ENCODE data around the gene OTUD3.
"Not testable (repeated sequence)": the region's sequence is repeated elsewhere in the genome, so short reads cannot be mapped to it uniquely, and the experiment has no call there.

Gene OTUD3

GRCh38 chr1:19858893-19859292 lies 23.3 kb upstream of the OTUD3 start:
- H3K4me1 ChIP-seq (ENCODE audit: control insufficient read depth, insufficient read depth, low read length) = no peaks in the 10 kb centered on the region
- H3K36me3 ChIP-seq (ENCODE audit: control insufficient read depth, insufficient read depth, low read length) = no peaks in the 10 kb centered on the region
- H3K9me3 ChIP-seq (ENCODE audit: control insufficient read depth, low read length) = no peaks in the 10 kb centered on the region
- no peak overlapping the region for H3K9ac ChIP-seq (ENCODE audit: low read length)
- no peaks in the 10 kb centered on the region for H3K27me3 ChIP-seq (ENCODE audit: control insufficient read depth, insufficient read depth, low read length)
- H3K4me3 ChIP-seq (ENCODE audit: low read length) = no peak overlapping the region

GRCh38 chr1:19859876-19860275 lies 22.3 kb upstream of the OTUD3 start:
- Histone ChIP-seq H3K36me3 (ENCODE audit: control insufficient read depth, insufficient read depth, low read length) (no peaks in the 10 kb centered on the region), H3K9ac (ENCODE audit: low read length) (no peak overlapping the region), H3K4me3 (ENCODE audit: low read length) (no peak overlapping the region), H3K9me3 (ENCODE audit: control insufficient read depth, low read length) (no peaks in the 10 kb centered on the region), H3K4me1 (ENCODE audit: control insufficient read depth, insufficient read depth, low read length) (no peaks in the 10 kb centered on the region), H3K27me3 (ENCODE audit: control insufficient read depth, insufficient read depth, low read length) (no peaks in the 10 kb centered on the region)

GRCh38 chr1:19860418-19860817 lies 21.8 kb upstream of the OTUD3 start:
- no peaks in the 10 kb centered on the region for H3K36me3 ChIP-seq (ENCODE audit: control insufficient read depth, insufficient read depth, low read length)
- no peaks in the 10 kb centered on the region for H3K27me3 ChIP-seq (ENCODE audit: control insufficient read depth, insufficient read depth, low read length)
- H3K9ac ChIP-seq (ENCODE audit: low read length) = no peak overlapping the region
- no peaks in the 10 kb centered on the region for H3K9me3 ChIP-seq (ENCODE audit: control insufficient read depth, low read length)
- no peaks in the 10 kb centered on the region for H3K4me1 ChIP-seq (ENCODE audit: control insufficient read depth, insufficient read depth, low read length)
- H3K4me3 ChIP-seq (ENCODE audit: low read length) = no peak overlapping the region

- H3K9me3 ChIP-seq (ENCODE audit: control insufficient read depth, low read length) = no peaks in the 10 kb centered on the region
These were observed 21.2 kb upstream of the OTUD3 start for GRCh38 chr1:19861034-19861433.

GRCh38 chr1:19861842-19862530 lies 20.2 kb upstream of the OTUD3 start:
- H3K4me3 ChIP-seq (ENCODE audit: low read length) = no peak overlapping the region
- H3K4me1 ChIP-seq (ENCODE audit: control insufficient read depth, insufficient read depth, low read length) = no peaks in the 10 kb centered on the region
- H3K27me3 ChIP-seq (ENCODE audit: control insufficient read depth, insufficient read depth, low read length) = no peaks in the 10 kb centered on the region
- H3K9me3 ChIP-seq (ENCODE audit: control insufficient read depth, low read length) = no peaks in the 10 kb centered on the region
- H3K9ac ChIP-seq (ENCODE audit: low read length) = no peak overlapping the region
- no peaks in the 10 kb centered on the region for H3K36me3 ChIP-seq (ENCODE audit: control insufficient read depth, insufficient read depth, low read length)

More at GRCh38 chr1:19861034-19861433, 21.2 kb upstream of the OTUD3 start:
- no peaks in the 10 kb centered on the region for H3K27me3 ChIP-seq (ENCODE audit: control insufficient read depth, insufficient read depth, low read length)
- H3K9ac ChIP-seq (ENCODE audit: low read length) = no peak overlapping the region
- no peaks in the 10 kb centered on the region for H3K36me3 ChIP-seq (ENCODE audit: control insufficient read depth, insufficient read depth, low read length)
- H3K4me3 ChIP-seq (ENCODE audit: low read length) = no peak overlapping the region
- H3K4me1 ChIP-seq (ENCODE audit: control insufficient read depth, insufficient read depth, low read length) = no peaks in the 10 kb centered on the region

GRCh38 chr1:19862944-19863343 lies 19.3 kb upstream of the OTUD3 start:
- Histone ChIP-seq H3K4me1 (ENCODE audit: control insufficient read depth, insufficient read depth, low read length) (no peaks in the 10 kb centered on the region), H3K27me3 (ENCODE audit: control insufficient read depth, insufficient read depth, low read length) (no peaks in the 10 kb centered on the region), H3K9ac (ENCODE audit: low read length) (no peak overlapping the region), H3K4me3 (ENCODE audit: low read length) (no peak overlapping the region), H3K36me3 (ENCODE audit: control insufficient read depth, insufficient read depth, low read length) (no peaks in the 10 kb centered on the region), H3K9me3 (ENCODE audit: control insufficient read depth, low read length) (no peaks in the 10 kb centered on the region)

- Histone ChIP-seq H3K27me3 (ENCODE audit: control insufficient read depth, insufficient read depth, low read length) (no peaks in the 10 kb centered on the region), H3K36me3 (ENCODE audit: control insufficient read depth, insufficient read depth, low read length) (no peaks in the 10 kb centered on the region), H3K4me3 (ENCODE audit: low read length) (no peak overlapping the region), H3K9ac (ENCODE audit: low read length) (no peak overlapping the region), H3K9me3 (ENCODE audit: control insufficient read depth, low read length) (no peaks in the 10 kb centered on the region), H3K4me1 (ENCODE audit: control insufficient read depth, insufficient read depth, low read length) (no peaks in the 10 kb centered on the region)
These were observed 17.5 kb upstream of the OTUD3 start for GRCh38 chr1:19864570-19865160.

- Histone ChIP-seq H3K4me3 (ENCODE audit: low read length) (no peak overlapping the region), H3K4me1 (ENCODE audit: control insufficient read depth, insufficient read depth, low read length) (no peaks in the 10 kb centered on the region), H3K36me3 (ENCODE audit: control insufficient read depth, insufficient read depth, low read length) (no peaks in the 10 kb centered on the region), H3K9me3 (ENCODE audit: control insufficient read depth, low read length) (no peaks in the 10 kb centered on the region), H3K9ac (ENCODE audit: low read length) (no peak overlapping the region), H3K27me3 (ENCODE audit: control insufficient read depth, insufficient read depth, low read length) (no peaks in the 10 kb centered on the region)
These were observed 16.2 kb upstream of the OTUD3 start for GRCh38 chr1:19866029-19866428.

GRCh38 chr1:19866758-19867157 lies 15.4 kb upstream of the OTUD3 start:
- no peaks in the 10 kb centered on the region for H3K9me3 ChIP-seq (ENCODE audit: control insufficient read depth, low read length)
- no peak overlapping the region for H3K9ac ChIP-seq (ENCODE audit: low read length)
- H3K27me3 ChIP-seq (ENCODE audit: control insufficient read depth, insufficient read depth, low read length) = no peaks in the 10 kb centered on the region
- no peak overlapping the region for H3K4me3 ChIP-seq (ENCODE audit: low read length)
- H3K36me3 ChIP-seq (ENCODE audit: control insufficient read depth, insufficient read depth, low read length) = no peaks in the 10 kb centered on the region
- H3K4me1 ChIP-seq (ENCODE audit: control insufficient read depth, insufficient read depth, low read length) = no peaks in the 10 kb centered on the region

GRCh38 chr1:19868575-19868974 lies 13.6 kb upstream of the OTUD3 start:
- not testable (repeated sequence) for H3K36me3 ChIP-seq (ENCODE audit: control insufficient read depth, insufficient read depth, low read length); H3K9ac ChIP-seq (ENCODE audit: low read length); H3K27me3 ChIP-seq (ENCODE audit: control insufficient read depth, insufficient read depth, low read length); H3K9me3 ChIP-seq (ENCODE audit: control insufficient read depth, low read length); H3K4me3 ChIP-seq (ENCODE audit: low read length); H3K4me1 ChIP-seq (ENCODE audit: control insufficient read depth, insufficient read depth, low read length)

- H3K9ac ChIP-seq (ENCODE audit: low read length); H3K9me3 ChIP-seq (ENCODE audit: control insufficient read depth, low read length); H3K4me1 ChIP-seq (ENCODE audit: control insufficient read depth, insufficient read depth, low read length); H3K36me3 ChIP-seq (ENCODE audit: control insufficient read depth, insufficient read depth, low read length); H3K27me3 ChIP-seq (ENCODE audit: control insufficient read depth, insufficient read depth, low read length); H3K4me3 ChIP-seq (ENCODE audit: low read length): not testable (repeated sequence)
These were observed 12.7 kb upstream of the OTUD3 start for GRCh38 chr1:19869453-19869852.

- no peak overlapping the region for H3K4me3 ChIP-seq (ENCODE audit: low read length)
- H3K27me3 ChIP-seq (ENCODE audit: control insufficient read depth, insufficient read depth, low read length) = no peaks in the 10 kb centered on the region
- H3K4me1 ChIP-seq (ENCODE audit: control insufficient read depth, insufficient read depth, low read length) = no peaks in the 10 kb centered on the region
- no peaks in the 10 kb centered on the region for H3K36me3 ChIP-seq (ENCODE audit: control insufficient read depth, insufficient read depth, low read length)
- no peak overlapping the region for H3K9ac ChIP-seq (ENCODE audit: low read length)
- H3K9me3 ChIP-seq (ENCODE audit: control insufficient read depth, low read length) = no peaks in the 10 kb centered on the region
These were observed 12.3 kb upstream of the OTUD3 start for GRCh38 chr1:19869929-19870328.

- H3K4me1 ChIP-seq (ENCODE audit: control insufficient read depth, insufficient read depth, low read length) = no peaks in the 10 kb centered on the region
These were observed 10.0 kb upstream of the OTUD3 start for GRCh38 chr1:19872190-19872589.

More at GRCh38 chr1:19872190-19872589, 10.0 kb upstream of the OTUD3 start:
- no peak overlapping the region for H3K9ac ChIP-seq (ENCODE audit: low read length)
- no peaks in the 10 kb centered on the region for H3K27me3 ChIP-seq (ENCODE audit: control insufficient read depth, insufficient read depth, low read length)
- no peaks in the 10 kb centered on the region for H3K9me3 ChIP-seq (ENCODE audit: control insufficient read depth, low read length)
- H3K36me3 ChIP-seq (ENCODE audit: control insufficient read depth, insufficient read depth, low read length) = no peaks in the 10 kb centered on the region
- H3K4me3 ChIP-seq (ENCODE audit: low read length) = no peak overlapping the region
